Astrocyte of the spinal cord (primary cell): ENCODE data around the gene IER2.

ENCODE experiments used
- DNase-seq: peaks from one replicate; pipeline ENCODE4 v3.0.0; 2011; ENCODE audit warnings: low read depth, low spot score
- H3K4me3 ChIP-seq: 2 replicates; pipeline ENCODE4 v1.5.1; 2011; ENCODE audit warnings: low read depth, mild to moderate bottlenecking, low read length, moderate library complexity
- in situ Hi-C: cut with HindIII; loops from 2 replicates; pipeline ENCODE4 v1.10.0; 2017; ENCODE audit warnings: low sequenced_read_pairs
- TF ChIP-seq, protein P1 (sequence below): IDR thresholded peaks from 2 replicates; pipeline ENCODE4 v1.5.1; 2012; ENCODE audit warnings: low read depth, mild to moderate bottlenecking, low read length, inconsistent platforms

IER2 gene

DNA sequence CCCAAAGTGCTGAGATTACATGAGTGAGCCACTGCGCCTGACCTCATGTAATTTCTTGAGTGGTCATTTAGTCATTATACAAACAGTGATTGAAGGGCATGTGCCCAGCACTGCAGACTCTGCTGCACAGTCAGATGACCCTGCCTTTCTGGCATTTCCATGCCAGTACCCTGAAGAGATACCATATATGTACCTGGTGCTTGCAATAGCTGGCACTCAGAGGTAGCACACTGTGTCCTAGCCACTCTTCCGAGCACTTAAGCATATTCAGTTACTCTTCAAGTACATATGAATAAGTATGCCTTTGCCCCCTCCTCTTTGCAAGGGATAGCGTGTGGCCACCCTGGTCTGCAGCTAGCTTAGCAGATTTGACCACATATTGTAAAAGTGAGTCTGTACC is 15.6 kb upstream of the IER2 start:
- no peak for DNase-seq
- H3K4me3 ChIP-seq: no peak overlapping the region
- in situ Hi-C loops: no loop called here
- TF ChIP-seq, protein P1, sequence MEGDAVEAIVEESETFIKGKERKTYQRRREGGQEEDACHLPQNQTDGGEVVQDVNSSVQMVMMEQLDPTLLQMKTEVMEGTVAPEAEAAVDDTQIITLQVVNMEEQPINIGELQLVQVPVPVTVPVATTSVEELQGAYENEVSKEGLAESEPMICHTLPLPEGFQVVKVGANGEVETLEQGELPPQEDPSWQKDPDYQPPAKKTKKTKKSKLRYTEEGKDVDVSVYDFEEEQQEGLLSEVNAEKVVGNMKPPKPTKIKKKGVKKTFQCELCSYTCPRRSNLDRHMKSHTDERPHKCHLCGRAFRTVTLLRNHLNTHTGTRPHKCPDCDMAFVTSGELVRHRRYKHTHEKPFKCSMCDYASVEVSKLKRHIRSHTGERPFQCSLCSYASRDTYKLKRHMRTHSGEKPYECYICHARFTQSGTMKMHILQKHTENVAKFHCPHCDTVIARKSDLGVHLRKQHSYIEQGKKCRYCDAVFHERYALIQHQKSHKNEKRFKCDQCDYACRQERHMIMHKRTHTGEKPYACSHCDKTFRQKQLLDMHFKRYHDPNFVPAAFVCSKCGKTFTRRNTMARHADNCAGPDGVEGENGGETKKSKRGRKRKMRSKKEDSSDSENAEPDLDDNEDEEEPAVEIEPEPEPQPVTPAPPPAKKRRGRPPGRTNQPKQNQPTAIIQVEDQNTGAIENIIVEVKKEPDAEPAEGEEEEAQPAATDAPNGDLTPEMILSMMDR: no peak

DNA sequence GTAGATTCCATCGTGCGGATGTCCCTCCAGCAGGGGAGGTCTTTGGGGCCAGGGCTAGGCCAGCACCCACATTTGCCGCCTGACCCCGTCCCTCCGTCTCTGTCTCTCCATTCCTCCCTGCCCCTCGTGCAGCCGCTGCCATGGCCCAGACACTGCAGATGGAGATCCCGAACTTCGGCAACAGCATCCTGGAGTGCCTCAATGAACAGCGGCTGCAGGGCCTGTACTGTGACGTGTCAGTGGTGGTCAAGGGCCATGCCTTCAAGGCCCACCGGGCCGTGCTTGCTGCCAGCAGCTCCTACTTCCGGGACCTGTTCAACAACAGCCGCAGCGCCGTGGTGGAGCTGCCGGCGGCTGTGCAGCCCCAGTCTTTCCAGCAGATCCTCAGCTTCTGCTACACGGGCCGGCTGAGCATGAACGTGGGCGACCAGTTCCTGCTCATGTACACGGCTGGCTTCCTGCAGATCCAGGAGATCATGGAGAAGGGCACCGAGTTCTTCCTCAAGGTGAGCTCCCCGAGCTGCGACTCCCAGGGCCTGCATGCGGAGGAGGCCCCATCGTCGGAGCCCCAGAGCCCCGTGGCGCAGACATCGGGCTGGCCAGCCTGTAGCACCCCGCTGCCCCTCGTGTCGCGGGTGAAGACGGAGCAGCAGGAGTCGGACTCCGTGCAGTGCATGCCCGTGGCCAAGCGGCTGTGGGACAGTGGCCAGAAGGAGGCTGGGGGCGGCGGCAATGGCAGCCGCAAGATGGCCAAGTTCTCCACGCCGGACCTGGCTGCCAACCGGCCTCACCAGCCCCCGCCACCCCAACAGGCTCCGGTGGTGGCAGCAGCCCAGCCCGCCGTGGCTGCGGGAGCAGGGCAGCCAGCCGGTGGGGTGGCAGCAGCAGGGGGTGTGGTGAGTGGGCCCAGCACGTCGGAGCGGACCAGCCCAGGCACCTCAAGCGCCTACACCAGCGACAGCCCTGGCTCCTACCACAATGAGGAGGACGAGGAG is 14.8 kb upstream of the IER2 start:
- in situ Hi-C loops: no loop called here
- H3K4me3 ChIP-seq: no peak overlapping the region
- TF ChIP-seq, protein P1: no peak

DNA sequence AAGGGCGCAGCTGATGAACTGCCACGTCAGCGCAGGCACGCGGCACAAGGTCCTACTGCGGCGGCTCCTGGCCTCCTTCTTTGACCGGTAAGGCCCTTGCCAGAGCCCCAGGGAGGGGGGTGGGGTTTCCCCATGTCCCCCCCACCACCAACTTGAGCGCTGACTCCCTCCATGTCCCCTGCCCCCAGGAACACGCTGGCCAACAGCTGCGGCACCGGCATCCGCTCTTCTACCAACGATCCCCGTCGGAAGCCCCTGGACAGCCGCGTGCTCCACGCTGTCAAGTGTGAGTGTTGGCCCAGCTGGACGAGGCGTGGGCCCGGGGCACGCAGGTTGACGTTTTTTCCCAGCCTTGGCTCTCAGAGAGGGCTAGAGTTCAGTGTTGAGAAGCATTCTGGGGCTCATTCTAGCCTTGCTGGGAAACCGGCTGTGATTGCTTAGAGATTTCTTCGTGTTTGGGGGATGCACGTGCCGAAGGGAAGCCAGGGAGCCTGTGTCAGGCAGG is 12.9 kb upstream of the IER2 start:
- no peak overlapping the region for H3K4me3 ChIP-seq
- TF ChIP-seq, protein P1: no peak
- no peak for DNase-seq
- in situ Hi-C loops: no loop called here

More for the DNA sequence above, 14.8 kb upstream of the IER2 start:
- no peak for DNase-seq

DNA sequence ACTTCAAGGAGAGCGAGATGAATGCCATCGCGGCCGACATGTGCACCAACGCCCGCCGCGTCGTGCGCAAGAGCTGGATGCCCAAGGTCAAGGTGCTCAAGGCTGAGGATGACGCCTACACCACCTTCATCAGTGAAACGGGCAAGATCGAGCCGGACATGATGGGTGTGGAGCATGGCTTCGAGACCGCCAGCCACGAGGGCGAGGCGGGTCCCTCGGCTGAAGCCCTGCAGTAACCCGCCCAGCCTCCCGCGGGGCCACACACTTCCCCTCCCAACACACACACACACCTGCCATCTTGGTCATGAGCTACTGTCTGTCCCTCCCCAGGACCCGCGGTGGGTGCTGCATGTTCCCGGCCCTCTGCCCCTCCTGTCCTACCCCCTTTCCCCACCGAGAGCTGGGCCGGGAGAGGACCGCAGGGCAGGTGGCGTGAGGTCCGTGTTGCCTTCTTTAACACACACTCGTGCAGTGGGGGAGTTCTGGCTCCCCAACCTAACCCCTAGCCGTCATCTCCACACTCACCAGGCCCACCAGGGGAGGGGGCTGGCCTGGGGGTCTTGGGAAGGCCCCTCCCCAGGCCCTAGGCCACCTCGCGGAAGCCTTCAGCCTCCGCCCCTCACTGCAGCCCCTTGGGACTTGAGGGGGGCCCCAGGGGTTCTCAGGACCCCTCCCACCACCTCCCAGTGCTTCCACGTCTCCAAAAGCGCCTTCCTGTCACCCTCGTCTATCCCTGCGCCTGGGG is 11.9 kb upstream of the IER2 start:
- TF ChIP-seq, protein P1: no peak
- in situ Hi-C loops: no loop called here
- H3K4me3 ChIP-seq: no peak overlapping the region

DNA sequence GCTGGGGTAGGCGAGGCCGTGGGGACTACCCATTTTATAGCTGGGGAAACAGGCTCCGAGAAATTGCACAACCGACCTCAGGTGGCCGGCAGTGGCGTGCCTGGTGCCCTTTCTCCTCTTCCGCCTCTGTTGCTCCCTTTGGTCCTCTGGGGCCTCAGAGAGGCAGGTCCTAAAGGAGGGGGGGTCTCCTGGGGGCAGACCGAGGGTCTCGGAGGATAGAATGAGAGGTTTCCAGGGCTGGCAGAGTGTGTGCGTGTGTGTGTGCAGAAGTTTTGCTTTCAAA is 11.4 kb upstream of the IER2 start:
- no peak overlapping the region for H3K4me3 ChIP-seq
- no peak for DNase-seq
- in situ Hi-C loops: no loop called here
- TF ChIP-seq, protein P1: no peak

More for the DNA sequence above, 11.9 kb upstream of the IER2 start:
- DNase-seq: no peak

DNA sequence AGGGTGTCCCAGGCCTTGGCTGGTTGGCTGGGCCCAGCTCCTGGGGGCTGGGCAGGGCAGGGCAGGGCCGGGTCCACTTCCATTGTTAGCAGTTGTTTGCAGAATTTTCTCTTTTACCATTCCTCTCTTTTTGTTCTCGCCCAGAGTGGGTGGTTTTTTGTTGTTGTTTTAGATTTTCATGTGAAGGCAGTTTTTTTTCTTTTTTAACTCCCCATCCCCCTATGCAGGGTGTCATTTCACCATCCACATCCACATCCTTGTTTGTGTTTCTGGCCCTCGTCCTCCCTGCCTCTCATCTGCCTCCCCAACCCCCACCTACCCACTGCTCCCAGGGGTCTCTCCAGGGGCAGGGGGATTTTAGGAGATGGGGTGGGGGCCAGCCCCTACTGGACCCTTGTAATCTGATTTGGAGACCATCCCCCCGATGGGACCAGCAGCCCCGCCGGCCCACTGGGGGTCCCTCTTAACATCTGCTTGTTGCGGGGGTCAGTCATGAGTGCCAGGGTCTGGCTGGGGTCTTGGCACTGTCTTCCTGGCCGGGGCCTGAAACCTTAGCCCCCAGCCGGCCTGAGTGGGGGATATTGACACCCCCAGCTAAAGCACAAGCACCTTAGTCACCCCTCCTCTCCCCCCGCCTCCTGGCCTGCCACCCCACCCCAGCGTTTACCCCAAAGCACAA is 10.4 kb upstream of the IER2 start:
- in situ Hi-C loops: no loop called here
- no peak for DNase-seq
- TF ChIP-seq, protein P1: no peak
- no peak overlapping the region for H3K4me3 ChIP-seq
